Measurements from ENCODE around the gene MEN1. TPM values are rescaled to one million over a fixed set of nuclear protein-coding genes. Genes with fewer than 3 reads are reported as not detected.

MEN1 gene
- total and polyA plus RNA-seq, 2 experiments from 2014 or later, result 27.7 to 57.5 TPM

- Histone ChIP-seq H3K4me1 (ENCODE audit: low read depth) (peaks cover 6% of the 10 kb centered on the region), H3K4me3 (no peak overlapping the region), H3K36me3 (no peaks in the 10 kb centered on the region), H3K27ac (no peak overlapping the region), H3K9me3 (ENCODE audit: low read depth) (no peaks in the 10 kb centered on the region), H3K27me3 (no peaks in the 10 kb centered on the region)
- DNase-seq (ENCODE audit: low read depth in 1 of 2, low spot score in 1 of 2), result no peak
- TF ChIP-seq, protein P1, sequence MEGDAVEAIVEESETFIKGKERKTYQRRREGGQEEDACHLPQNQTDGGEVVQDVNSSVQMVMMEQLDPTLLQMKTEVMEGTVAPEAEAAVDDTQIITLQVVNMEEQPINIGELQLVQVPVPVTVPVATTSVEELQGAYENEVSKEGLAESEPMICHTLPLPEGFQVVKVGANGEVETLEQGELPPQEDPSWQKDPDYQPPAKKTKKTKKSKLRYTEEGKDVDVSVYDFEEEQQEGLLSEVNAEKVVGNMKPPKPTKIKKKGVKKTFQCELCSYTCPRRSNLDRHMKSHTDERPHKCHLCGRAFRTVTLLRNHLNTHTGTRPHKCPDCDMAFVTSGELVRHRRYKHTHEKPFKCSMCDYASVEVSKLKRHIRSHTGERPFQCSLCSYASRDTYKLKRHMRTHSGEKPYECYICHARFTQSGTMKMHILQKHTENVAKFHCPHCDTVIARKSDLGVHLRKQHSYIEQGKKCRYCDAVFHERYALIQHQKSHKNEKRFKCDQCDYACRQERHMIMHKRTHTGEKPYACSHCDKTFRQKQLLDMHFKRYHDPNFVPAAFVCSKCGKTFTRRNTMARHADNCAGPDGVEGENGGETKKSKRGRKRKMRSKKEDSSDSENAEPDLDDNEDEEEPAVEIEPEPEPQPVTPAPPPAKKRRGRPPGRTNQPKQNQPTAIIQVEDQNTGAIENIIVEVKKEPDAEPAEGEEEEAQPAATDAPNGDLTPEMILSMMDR (IDR thresholded peaks at IDR 0.05; ENCODE audit: low read depth, low read length), result no peak
Measured at GRCh38 chr11:64852804-64853509, 42.6 kb upstream of the MEN1 start.

GRCh38 chr11:64851831-64852351, 41.5 kb upstream of the MEN1 start:
- no peak for DNase-seq (ENCODE audit: low read depth in 1 of 2, low spot score in 1 of 2)
- Histone ChIP-seq H3K9me3 (ENCODE audit: low read depth) (no peaks in the 10 kb centered on the region), H3K36me3 (no peaks in the 10 kb centered on the region), H3K4me1 (ENCODE audit: low read depth) (peaks cover 6% of the 10 kb centered on the region), H3K4me3 (no peak overlapping the region), H3K27me3 (no peaks in the 10 kb centered on the region), H3K27ac (no peak overlapping the region)
- TF ChIP-seq, protein P1 (IDR thresholded peaks at IDR 0.05; ENCODE audit: low read depth, low read length), result no peak

DNA sequence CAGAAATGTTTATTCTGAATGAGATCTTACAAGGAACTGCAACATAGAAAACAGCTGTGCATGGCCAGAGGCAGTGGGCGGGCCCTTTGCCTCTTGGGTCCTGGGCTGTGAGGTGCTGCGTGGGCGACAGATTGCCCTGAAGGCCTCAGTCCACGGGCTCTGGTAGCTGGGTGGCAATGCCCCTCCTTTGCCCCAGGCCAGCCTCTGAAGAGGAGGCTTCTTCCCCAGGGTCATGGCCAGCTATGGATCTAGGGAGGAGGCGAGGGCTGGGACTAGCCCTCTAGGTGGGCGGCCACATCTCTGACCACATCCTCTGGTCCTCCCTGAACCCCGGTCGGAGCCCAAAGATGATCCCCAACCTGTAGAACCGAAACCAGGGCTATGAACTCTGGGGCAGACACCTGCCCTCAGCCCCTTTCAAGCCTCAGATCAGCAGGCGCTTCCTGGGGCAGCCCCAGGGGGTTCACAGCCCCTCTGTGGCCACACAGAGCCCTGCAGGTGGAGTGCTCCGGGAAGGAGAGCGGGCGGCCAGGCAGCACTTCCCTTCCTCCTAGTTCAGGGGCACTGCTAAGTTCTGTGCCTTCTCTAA, 40.7 kb upstream of the MEN1 start:
- no peaks in the 10 kb centered on the region for H3K27me3 ChIP-seq
- no peak for DNase-seq (ENCODE audit: low read depth in 1 of 2, low spot score in 1 of 2)
- H3K4me3 ChIP-seq, result no peak overlapping the region
- H3K9me3 ChIP-seq (ENCODE audit: low read depth), result no peaks in the 10 kb centered on the region
- no peaks in the 10 kb centered on the region for H3K36me3 ChIP-seq
- H3K27ac ChIP-seq, result no peak overlapping the region
- peaks cover 6% of the 10 kb centered on the region for H3K4me1 ChIP-seq (ENCODE audit: low read depth)
- TF ChIP-seq, protein P1 (IDR thresholded peaks at IDR 0.05; ENCODE audit: low read depth, low read length), result no peak

GRCh38 chr11:64849598-64850356, 39.4 kb upstream of the MEN1 start:
- no peaks in the 10 kb centered on the region for H3K36me3 ChIP-seq
- H3K27ac ChIP-seq, result no peak overlapping the region
- TF ChIP-seq, protein P1 (IDR thresholded peaks at IDR 0.05; ENCODE audit: low read depth, low read length), result peak; percentile 34
- no peak overlapping the region for H3K4me3 ChIP-seq
- no peaks in the 10 kb centered on the region for H3K9me3 ChIP-seq (ENCODE audit: low read depth)
- peak in 1 of 2 donors; percentile 76 for DNase-seq (ENCODE audit: low read depth in 1 of 2, low spot score in 1 of 2)
- peaks cover 6% of the 10 kb centered on the region for H3K4me1 ChIP-seq (ENCODE audit: low read depth)
- no peaks in the 10 kb centered on the region for H3K27me3 ChIP-seq

DNA sequence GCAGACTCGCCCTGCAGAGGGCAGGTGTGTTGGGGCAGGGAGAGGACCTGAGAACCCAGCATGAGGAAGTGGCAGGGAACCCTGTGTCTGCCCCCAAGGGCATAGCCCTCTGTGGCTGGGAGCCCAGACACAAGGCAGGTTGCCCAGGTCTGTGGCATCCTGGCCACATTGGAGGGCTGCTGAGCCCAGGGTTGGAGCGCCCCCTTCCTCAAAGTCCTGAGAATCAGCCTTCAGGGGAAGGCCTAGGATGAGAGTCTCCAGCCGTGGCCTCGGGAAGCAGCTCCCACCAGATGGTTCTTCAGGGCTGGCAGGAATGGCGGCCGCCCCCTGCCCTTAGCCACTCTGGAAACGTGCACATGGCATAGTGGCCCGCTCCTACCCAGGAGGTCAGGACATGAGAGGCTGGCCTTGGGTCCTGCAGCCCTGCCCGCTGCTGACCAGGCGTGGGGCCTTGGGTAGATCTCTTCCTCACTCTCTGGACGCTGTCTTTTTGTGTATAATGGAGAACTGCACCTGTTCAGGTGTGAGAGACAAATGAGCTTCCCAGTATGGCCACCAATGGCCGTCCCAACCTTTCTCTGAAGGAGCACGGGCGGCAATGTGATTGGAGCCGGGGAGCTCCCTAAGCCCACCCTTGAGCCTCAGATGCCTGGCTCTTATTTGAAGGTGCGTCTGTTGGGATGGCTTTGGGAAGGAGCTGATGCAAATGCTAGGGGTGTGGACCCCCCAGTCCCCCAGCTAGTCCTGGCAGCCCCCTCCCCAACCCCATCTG, 38.7 kb upstream of the MEN1 start:
- peaks cover 6% of the 10 kb centered on the region for H3K4me1 ChIP-seq (ENCODE audit: low read depth)
- H3K27ac ChIP-seq, result no peak overlapping the region
- no peak for DNase-seq (ENCODE audit: low read depth in 1 of 2, low spot score in 1 of 2)
- TF ChIP-seq, protein P1 (IDR thresholded peaks at IDR 0.05; ENCODE audit: low read depth, low read length), result no peak
- H3K36me3 ChIP-seq, result no peaks in the 10 kb centered on the region
- no peaks in the 10 kb centered on the region for H3K27me3 ChIP-seq
- no peaks in the 10 kb centered on the region for H3K9me3 ChIP-seq (ENCODE audit: low read depth)
- H3K4me3 ChIP-seq, result no peak overlapping the region

All from cardiac muscle cell (in vitro differentiated cells and primary cell).